GM21528 (cell line): Measurements from ENCODE around the gene RAP1GAP2.
A peak's percentile ranks its signal among the peaks of the same experiment; 100 is the strongest.
"Not testable (repeated sequence)": the region's sequence is repeated elsewhere in the genome, so short reads cannot be mapped to it uniquely, and the experiment has no call there.

Experiments
- ATAC-seq: cut with Tn5 transposase; IDR thresholded peaks from one replicate; pipeline ENCODE4 v1.9.1; 2021; ENCODE audit warnings: mild to moderate bottlenecking, moderate library complexity; ENCODE audit not compliant: unreplicated experiment, low FRiP score

Gene RAP1GAP2

GRCh38 chr17:2785376-2785775, 10.9 kb upstream of the RAP1GAP2 start:
- ATAC-seq = not testable (repeated sequence)

- ATAC-seq = peak; percentile 60
Measured at GRCh38 chr17:2786176-2786881, 9.9 kb upstream of the RAP1GAP2 start.

GRCh38 chr17:2789700-2790099, 6.5 kb upstream of the RAP1GAP2 start:
- no peak for ATAC-seq

GRCh38 chr17:2792366-2793169, 3.7 kb upstream of the RAP1GAP2 start:
- no peak for ATAC-seq

- ATAC-seq = no peak
Measured at GRCh38 chr17:2794111-2794803, 2.0 kb upstream of the RAP1GAP2 start.

GRCh38 chr17:2795441-2796163, 636 bp upstream of the RAP1GAP2 start:
- no peak for ATAC-seq

GRCh38 chr17:2797226-2797625, 988 bp downstream of the RAP1GAP2 start:
- no peak for ATAC-seq

GRCh38 chr17:2797637-2798036, 1.4 kb downstream of the RAP1GAP2 start:
- ATAC-seq = no peak

GRCh38 chr17:2798188-2798587, 1.9 kb downstream of the RAP1GAP2 start:
- no peak for ATAC-seq

GRCh38 chr17:2798678-2799077, 2.4 kb downstream of the RAP1GAP2 start:
- ATAC-seq = no peak

- ATAC-seq = no peak
Measured at GRCh38 chr17:2799653-2800052, 3.4 kb downstream of the RAP1GAP2 start.

- ATAC-seq = no peak
Measured at GRCh38 chr17:2800367-2800766, 4.1 kb downstream of the RAP1GAP2 start.

- ATAC-seq = no peak
Measured at GRCh38 chr17:2801841-2802240, 5.6 kb downstream of the RAP1GAP2 start.

GRCh38 chr17:2802574-2802973, 6.3 kb downstream of the RAP1GAP2 start:
- no peak for ATAC-seq

GRCh38 chr17:2803386-2803785, 7.1 kb downstream of the RAP1GAP2 start:
- no peak for ATAC-seq

- ATAC-seq = no peak
Measured at GRCh38 chr17:2803971-2804370, 7.7 kb downstream of the RAP1GAP2 start.

- ATAC-seq = no peak
Measured at GRCh38 chr17:2804912-2805311, 8.7 kb downstream of the RAP1GAP2 start.

GRCh38 chr17:2805961-2806360, 9.7 kb downstream of the RAP1GAP2 start:
- no peak for ATAC-seq

- ATAC-seq = no peak
Measured at GRCh38 chr17:2808367-2809335, 12.4 kb downstream of the RAP1GAP2 start.

- ATAC-seq = no peak
Measured at GRCh38 chr17:2809337-2809736, 13.1 kb downstream of the RAP1GAP2 start.
